Thyroid gland (tissue), 4 donors: ENCODE data around the gene CASP2. TPM values are rescaled to one million over a fixed set of nuclear protein-coding genes. Genes with fewer than 3 reads are reported as not detected.

Source experiments
- DNase-seq, 2 donors: peaks; one replicate each; pipeline ENCODE4 v3.0.0-alpha.2; 2019
- H3K27ac ChIP-seq, 3 donors: fragments of 200-600 bp; sonication (generic); 1 replicate in 2 of 3; 2 replicates in 1 of 3; pipeline ENCODE4 v1.5.1; 2016 to 2019; ENCODE audit warnings: mild to moderate bottlenecking in 1 of 3, moderate library complexity in 1 of 3
- H3K27me3 ChIP-seq: fragments of 200-600 bp; sonication (generic); one replicate; pipeline ENCODE4 v1.5.1; 2019
- H3K36me3 ChIP-seq, 2 donors: fragments of 200-600 bp; sonication (generic); one replicate each; pipeline ENCODE4 v1.5.1; 2016 to 2019
- H3K4me1 ChIP-seq, 2 donors: fragments of 200-600 bp; sonication (generic); one replicate each; pipeline ENCODE4 v1.5.1; 2017 to 2019
- H3K4me3 ChIP-seq, 3 donors: fragments of 200-600 bp; sonication (generic); replicated peaks in 1 of 3; 1 replicate in 2 of 3; 2 replicates in 1 of 3; pipeline ENCODE4 v1.5.1; 2016; ENCODE audit warnings: mild to moderate bottlenecking in 1 of 3
- H3K9me3 ChIP-seq: fragments of 200-600 bp; sonication (generic); one replicate; pipeline ENCODE4 v1.5.1; 2017
- CTCF ChIP-seq, 6 experiments: fragments of 200-600 bp in 3 of 6; fragments of 450-650 bp in 3 of 6; sonication (generic) in 3 of 6; IDR thresholded peaks; one replicate each; pipeline ENCODE4 v1.5.1; 2016 to 2019; ENCODE audit warnings: antibody characterized with exemption in 6 of 6, mild to moderate bottlenecking in 2 of 6, inconsistent platforms in 1 of 6, moderate library complexity in 1 of 6
- POLR2A ChIP-seq, 2 donors: fragments of 450-650 bp; IDR thresholded peaks; one replicate each; pipeline ENCODE4 v1.6.1; 2017; ENCODE audit warnings: antibody characterized with exemption in 2 of 2, mild to moderate bottlenecking in 2 of 2, moderate library complexity in 1 of 2
- WGBS, 2 donors: methylation state at CpG; one replicate each; pipeline ENCODE4 v1.1.5; 2017; 5-methylcytosine and 5-hydroxymethylcytosine counted together
- intact Hi-C: fragments of 100-400 bp; cut with DNase I; formaldehyde crosslinking; loops from one replicate; pipeline ENCODE4 v1.15.1; 2023
- total RNA-seq, 4 donors: library from RNA; depleted of rRNA; stranded (reverse); fragments of >200 nt; gene quantifications; one replicate each; pipeline ENCODE4 v1.2.3, GENCODE V29; 2016

Gene CASP2
- total RNA-seq, 4 donors from 2014 or later, result 13.0 to 21.7 (median 17.5) TPM

- Histone ChIP-seq H3K4me3 (no peak overlapping the region), H3K27me3 (no peaks in the 10 kb centered on the region), H3K4me1 (peaks cover 4 to 6% of the 10 kb centered on the region in 2 donors), H3K27ac (no peak overlapping the region), H3K36me3 (no peaks in the 10 kb centered on the region), H3K9me3 (no peaks in the 10 kb centered on the region)
- intact Hi-C loops, result no loop called here
- TF ChIP-seq POLR2A (IDR thresholded peaks at IDR 0.05) (no peak), CTCF (IDR thresholded peaks at IDR 0.05) (no peak)
- WGBS, 2 donors, result 68 to 80% methylated on average over 5 of the region's 5 CpGs
- DNase-seq, result no peak
These were observed 59.8 kb downstream of the CASP2 start for GRCh38 chr7:143347950-143348349.

- intact Hi-C loops, result no loop called here
- Histone ChIP-seq H3K4me1 (no peaks in the 10 kb centered on the region), H3K27ac (no peak overlapping the region), H3K36me3 (no peaks in the 10 kb centered on the region), H3K4me3 (no peak overlapping the region), H3K9me3 (no peaks in the 10 kb centered on the region), H3K27me3 (no peaks in the 10 kb centered on the region)
- no peak for DNase-seq
- WGBS, 2 donors, result 72 to 80% methylated on average over 5 of the region's 5 CpGs
- TF ChIP-seq CTCF (IDR thresholded peaks at IDR 0.05) (no peak), POLR2A (IDR thresholded peaks at IDR 0.05) (no peak)
These were observed 62.9 kb downstream of the CASP2 start for GRCh38 chr7:143351060-143351459.

- H3K27me3 ChIP-seq, result no peaks in the 10 kb centered on the region
- H3K4me1 ChIP-seq, result no peaks in the 10 kb centered on the region
- intact Hi-C loops, result no loop called here
- no peak overlapping the region for H3K27ac ChIP-seq
- 94 to 97% methylated on average over 9 of the region's 9 CpGs for WGBS, 2 donors
- H3K4me3 ChIP-seq, result no peak overlapping the region
- no peak for DNase-seq
- H3K36me3 ChIP-seq, result no peaks in the 10 kb centered on the region
- TF ChIP-seq POLR2A (IDR thresholded peaks at IDR 0.05) (no peak), CTCF (IDR thresholded peaks at IDR 0.05) (no peak)
- H3K9me3 ChIP-seq, result no peaks in the 10 kb centered on the region
These were observed 63.4 kb downstream of the CASP2 start for GRCh38 chr7:143351574-143351973.

GRCh38 chr7:143352531-143353002, 64.4 kb downstream of the CASP2 start:
- Histone ChIP-seq H3K4me1 (no peaks in the 10 kb centered on the region), H3K36me3 (no peaks in the 10 kb centered on the region), H3K9me3 (no peaks in the 10 kb centered on the region), H3K27ac (no peak overlapping the region), H3K27me3 (no peaks in the 10 kb centered on the region), H3K4me3 (no peak overlapping the region)
- TF ChIP-seq CTCF (IDR thresholded peaks at IDR 0.05) (no peak), POLR2A (IDR thresholded peaks at IDR 0.05) (no peak)
- intact Hi-C loops, result no loop called here
- no peak for DNase-seq
- WGBS, 2 donors, result 69 to 78% methylated on average over 7 to 11 of the region's 11 CpGs

GRCh38 chr7:143354376-143354775, 66.2 kb downstream of the CASP2 start:
- intact Hi-C loops, result no loop called here

More at GRCh38 chr7:143354376-143354775, 66.2 kb downstream of the CASP2 start:
- 93 to 96% methylated on average over 8 of the region's 8 CpGs for WGBS, 2 donors
- Histone ChIP-seq H3K36me3 (no peaks in the 10 kb centered on the region), H3K27me3 (no peaks in the 10 kb centered on the region), H3K27ac (no peak overlapping the region), H3K9me3 (no peaks in the 10 kb centered on the region), H3K4me1 (no peaks in the 10 kb centered on the region), H3K4me3 (no peak overlapping the region)
- no peak for DNase-seq
- TF ChIP-seq CTCF (IDR thresholded peaks at IDR 0.05) (no peak), POLR2A (IDR thresholded peaks at IDR 0.05) (no peak)
